ENCODE results near the gene MST1.

The MST1 gene

DNA sequence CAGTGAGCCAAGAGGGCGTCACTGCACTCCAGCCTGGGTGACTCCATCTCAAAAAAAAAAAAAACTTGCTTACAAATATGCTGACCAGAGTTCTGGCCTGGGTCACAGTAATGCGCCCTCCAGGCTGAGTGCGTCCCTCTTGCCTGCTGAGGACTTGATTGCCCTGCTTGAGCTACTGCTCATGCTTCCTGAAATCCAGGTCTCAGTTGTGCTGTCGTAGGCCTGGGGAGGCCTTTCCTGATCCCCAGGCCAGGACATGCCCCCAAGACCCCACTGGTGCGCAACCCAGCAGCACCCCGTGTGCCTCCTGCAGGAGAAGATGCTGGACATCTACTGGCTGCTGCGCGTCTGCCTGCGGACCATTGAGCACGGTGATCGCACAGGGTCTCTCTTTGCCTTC is 22.9 kb upstream of the MST1 start:
- no peaks in the 10 kb centered on the region for H3K27me3 ChIP-seq (ENCODE audit: control insufficient read depth in 1 of 2, insufficient read depth in 2 of 2, low read length in 2 of 2)
- no peak overlapping the region for H3K9ac ChIP-seq (ENCODE audit: low read depth in 1 of 2, low read length in 2 of 2)
- H3K36me3 ChIP-seq (ENCODE audit: control insufficient read depth in 1 of 2, insufficient read depth in 2 of 2, low read length in 2 of 2) = peaks cover 19 to 49% of the 10 kb centered on the region in 2 donors
- no peak overlapping the region for H3K27ac ChIP-seq (ENCODE audit: low read depth, low read length)
- no peaks in the 10 kb centered on the region for H3K9me3 ChIP-seq (ENCODE audit: control insufficient read depth in 1 of 2, low read length in 2 of 2)
- H3K4me1 ChIP-seq (ENCODE audit: control insufficient read depth in 1 of 2, insufficient read depth in 2 of 2, low read length in 2 of 2) = no peaks in the 10 kb centered on the region
- no peak overlapping the region for H3K4me3 ChIP-seq (ENCODE audit: low read depth in 1 of 2, low read length in 2 of 2)

DNA sequence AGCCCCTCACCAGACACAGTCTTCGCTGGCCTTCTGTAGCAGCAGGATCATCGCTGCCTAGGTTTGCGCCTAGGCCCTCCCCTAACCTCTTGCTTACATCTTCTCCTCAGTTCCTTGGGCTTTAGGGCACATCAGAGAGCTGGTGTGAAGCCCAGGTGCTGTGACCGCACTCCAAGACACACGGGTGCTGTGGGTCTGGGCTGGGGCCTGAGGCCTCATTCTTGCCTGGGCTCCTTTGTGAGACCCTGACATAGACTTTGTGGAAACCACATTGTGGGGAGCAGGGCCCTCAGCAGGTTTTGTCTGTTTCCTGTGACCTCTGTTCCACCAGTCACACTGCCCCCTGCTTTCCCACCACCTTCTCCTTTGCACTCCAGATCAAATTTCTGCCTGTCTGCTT is 22.2 kb upstream of the MST1 start:
- peaks cover 19 to 53% of the 10 kb centered on the region in 2 donors for H3K36me3 ChIP-seq (ENCODE audit: control insufficient read depth in 1 of 2, insufficient read depth in 2 of 2, low read length in 2 of 2)
- no peak overlapping the region for H3K27ac ChIP-seq (ENCODE audit: low read depth, low read length)
- H3K27me3 ChIP-seq (ENCODE audit: control insufficient read depth in 1 of 2, insufficient read depth in 2 of 2, low read length in 2 of 2) = no peaks in the 10 kb centered on the region
- H3K4me3 ChIP-seq (ENCODE audit: low read depth in 1 of 2, low read length in 2 of 2) = no peak overlapping the region
- no peaks in the 10 kb centered on the region for H3K4me1 ChIP-seq (ENCODE audit: control insufficient read depth in 1 of 2, insufficient read depth in 2 of 2, low read length in 2 of 2)
- H3K9me3 ChIP-seq (ENCODE audit: control insufficient read depth in 1 of 2, low read length in 2 of 2) = no peaks in the 10 kb centered on the region
- H3K9ac ChIP-seq (ENCODE audit: low read depth in 1 of 2, low read length in 2 of 2) = no peak overlapping the region

DNA sequence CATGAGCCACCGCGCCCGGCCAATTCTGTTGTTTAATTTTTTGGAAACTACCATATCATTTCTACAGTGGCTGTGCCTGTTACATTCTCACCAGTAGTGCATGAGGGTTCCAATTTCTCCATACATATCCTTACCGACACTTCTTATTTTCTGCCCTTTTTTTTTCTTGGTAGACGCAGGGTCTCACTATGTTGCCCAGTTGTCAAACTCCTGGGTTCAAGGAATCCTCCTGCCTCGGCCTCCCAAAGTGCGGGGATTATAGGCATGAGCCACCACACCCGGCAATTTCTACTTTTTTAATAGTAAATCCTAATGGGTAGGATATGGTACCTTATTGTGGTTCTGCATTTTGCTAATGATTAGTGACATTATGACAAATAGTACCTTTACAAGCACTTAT is 20.6 kb upstream of the MST1 start:
- Histone ChIP-seq H3K36me3 (ENCODE audit: control insufficient read depth in 1 of 2, insufficient read depth in 2 of 2, low read length in 2 of 2) (peaks cover 14 to 54% of the 10 kb centered on the region in 2 donors), H3K9me3 (ENCODE audit: control insufficient read depth in 1 of 2, low read length in 2 of 2) (no peaks in the 10 kb centered on the region)

DNA sequence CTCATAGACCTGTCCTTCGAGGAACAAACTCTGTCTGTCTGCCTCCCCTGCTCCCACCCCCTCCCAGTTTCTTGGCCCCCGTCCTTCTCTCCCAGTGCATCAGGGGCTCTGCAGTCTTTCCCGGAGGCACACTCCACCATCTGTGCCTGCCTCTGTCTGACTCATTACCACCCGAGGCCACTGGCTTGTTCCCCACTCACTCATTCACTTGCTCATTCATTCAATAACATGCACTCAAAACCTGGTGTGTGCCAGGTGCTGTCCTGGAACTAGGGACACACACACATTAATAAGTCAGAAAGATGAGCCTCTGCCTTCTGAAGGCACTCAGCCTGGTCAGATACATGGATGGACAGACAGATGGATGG is 17.8 kb upstream of the MST1 start:
- peaks cover 27 to 59% of the 10 kb centered on the region in 2 donors for H3K36me3 ChIP-seq (ENCODE audit: control insufficient read depth in 1 of 2, insufficient read depth in 2 of 2, low read length in 2 of 2)
- no peak overlapping the region for H3K9ac ChIP-seq (ENCODE audit: low read depth in 1 of 2, low read length in 2 of 2)
- H3K27me3 ChIP-seq (ENCODE audit: control insufficient read depth in 1 of 2, insufficient read depth in 2 of 2, low read length in 2 of 2) = no peaks in the 10 kb centered on the region
- no peak overlapping the region for H3K27ac ChIP-seq (ENCODE audit: low read depth, low read length)
- no peaks in the 10 kb centered on the region for H3K9me3 ChIP-seq (ENCODE audit: control insufficient read depth in 1 of 2, low read length in 2 of 2)
- H3K4me1 ChIP-seq (ENCODE audit: control insufficient read depth in 1 of 2, insufficient read depth in 2 of 2, low read length in 2 of 2) = no peaks in the 10 kb centered on the region
- no peak overlapping the region for H3K4me3 ChIP-seq (ENCODE audit: low read depth in 1 of 2, low read length in 2 of 2)

More for the DNA sequence above, 20.6 kb upstream of the MST1 start:
- no peak overlapping the region for H3K27ac ChIP-seq (ENCODE audit: low read depth, low read length)
- H3K4me1 ChIP-seq (ENCODE audit: control insufficient read depth in 1 of 2, insufficient read depth in 2 of 2, low read length in 2 of 2) = no peaks in the 10 kb centered on the region
- H3K4me3 ChIP-seq (ENCODE audit: low read depth in 1 of 2, low read length in 2 of 2) = no peak overlapping the region
- no peak overlapping the region for H3K9ac ChIP-seq (ENCODE audit: low read depth in 1 of 2, low read length in 2 of 2)
- H3K27me3 ChIP-seq (ENCODE audit: control insufficient read depth in 1 of 2, insufficient read depth in 2 of 2, low read length in 2 of 2) = no peaks in the 10 kb centered on the region

DNA sequence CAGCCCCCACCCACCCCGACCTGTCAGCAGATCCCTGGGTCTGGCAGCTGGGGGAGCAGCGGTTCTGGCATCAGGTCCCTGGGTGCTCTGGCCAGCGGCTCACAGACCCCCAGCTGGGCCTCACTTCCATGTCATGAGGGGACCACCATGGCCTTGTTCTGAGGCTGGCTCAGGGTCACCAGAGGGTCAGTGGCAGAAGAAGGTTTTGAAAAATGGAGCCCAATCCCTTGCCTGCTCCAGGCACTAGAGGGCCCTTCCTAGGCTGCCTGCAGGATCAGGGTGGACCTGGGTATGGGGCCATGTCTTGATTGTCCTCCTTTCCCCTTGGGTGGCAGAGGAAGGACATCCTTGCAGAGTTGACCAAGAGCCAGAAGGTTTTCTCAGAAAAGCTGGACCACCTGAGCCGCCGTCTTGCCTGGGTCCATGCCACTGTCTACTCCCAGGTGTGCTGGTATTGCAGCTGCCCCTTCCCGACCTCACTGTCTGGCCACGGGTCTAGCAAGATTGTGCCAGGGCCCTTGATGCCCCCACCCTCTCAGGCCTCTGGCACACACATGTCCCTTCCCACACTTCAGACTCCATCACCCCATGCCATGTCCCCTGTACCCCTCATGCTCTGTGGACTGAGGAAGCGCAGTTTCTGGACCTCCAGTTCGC is 17.3 kb upstream of the MST1 start:
- Histone ChIP-seq H3K27ac (ENCODE audit: low read depth, low read length) (no peak overlapping the region), H3K36me3 (ENCODE audit: control insufficient read depth in 1 of 2, insufficient read depth in 2 of 2, low read length in 2 of 2) (peaks cover 32 to 60% of the 10 kb centered on the region in 2 donors), H3K4me1 (ENCODE audit: control insufficient read depth in 1 of 2, insufficient read depth in 2 of 2, low read length in 2 of 2) (no peaks in the 10 kb centered on the region), H3K9me3 (ENCODE audit: control insufficient read depth in 1 of 2, low read length in 2 of 2) (no peaks in the 10 kb centered on the region), H3K9ac (ENCODE audit: low read depth in 1 of 2, low read length in 2 of 2) (no peak overlapping the region), H3K4me3 (ENCODE audit: low read depth in 1 of 2, low read length in 2 of 2) (no peak overlapping the region), H3K27me3 (ENCODE audit: control insufficient read depth in 1 of 2, insufficient read depth in 2 of 2, low read length in 2 of 2) (no peaks in the 10 kb centered on the region)

DNA sequence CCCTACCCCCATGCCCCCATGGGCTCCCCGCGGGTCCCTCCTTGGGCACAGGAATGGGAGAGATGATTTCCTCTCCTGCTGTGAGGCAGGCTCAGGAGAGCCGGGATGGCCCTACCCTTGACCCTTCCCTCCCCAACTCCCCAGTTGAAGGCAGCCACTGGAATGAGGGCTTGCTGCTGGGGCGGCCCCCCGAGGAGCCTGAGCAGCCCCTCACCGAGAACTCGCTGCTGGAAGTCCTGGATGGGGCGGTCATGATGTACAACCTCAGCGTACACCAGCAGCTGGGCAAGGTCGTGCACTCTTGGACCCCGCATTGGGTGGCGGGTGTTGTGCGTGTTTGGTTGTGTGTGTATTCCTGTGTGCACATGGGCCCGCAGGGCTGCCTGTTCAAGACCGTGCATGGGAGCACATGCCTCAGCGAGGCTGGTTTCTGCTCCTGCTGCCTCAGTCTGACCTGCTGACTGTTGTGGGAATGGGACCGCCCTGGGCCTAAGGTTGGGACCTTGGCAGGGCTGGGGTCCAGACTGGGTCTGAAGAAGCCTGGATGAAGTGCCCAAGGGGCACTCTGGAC is 16.2 kb upstream of the MST1 start:
- Histone ChIP-seq H3K9ac (ENCODE audit: low read depth in 1 of 2, low read length in 2 of 2) (no peak overlapping the region), H3K4me1 (ENCODE audit: control insufficient read depth in 1 of 2, insufficient read depth in 2 of 2, low read length in 2 of 2) (no peaks in the 10 kb centered on the region), H3K36me3 (ENCODE audit: control insufficient read depth in 1 of 2, insufficient read depth in 2 of 2, low read length in 2 of 2) (peaks cover 41 to 65% of the 10 kb centered on the region in 2 donors), H3K27ac (ENCODE audit: low read depth, low read length) (no peak overlapping the region), H3K27me3 (ENCODE audit: control insufficient read depth in 1 of 2, insufficient read depth in 2 of 2, low read length in 2 of 2) (no peaks in the 10 kb centered on the region), H3K9me3 (ENCODE audit: control insufficient read depth in 1 of 2, low read length in 2 of 2) (no peaks in the 10 kb centered on the region), H3K4me3 (ENCODE audit: low read depth in 1 of 2, low read length in 2 of 2) (no peak overlapping the region)

DNA sequence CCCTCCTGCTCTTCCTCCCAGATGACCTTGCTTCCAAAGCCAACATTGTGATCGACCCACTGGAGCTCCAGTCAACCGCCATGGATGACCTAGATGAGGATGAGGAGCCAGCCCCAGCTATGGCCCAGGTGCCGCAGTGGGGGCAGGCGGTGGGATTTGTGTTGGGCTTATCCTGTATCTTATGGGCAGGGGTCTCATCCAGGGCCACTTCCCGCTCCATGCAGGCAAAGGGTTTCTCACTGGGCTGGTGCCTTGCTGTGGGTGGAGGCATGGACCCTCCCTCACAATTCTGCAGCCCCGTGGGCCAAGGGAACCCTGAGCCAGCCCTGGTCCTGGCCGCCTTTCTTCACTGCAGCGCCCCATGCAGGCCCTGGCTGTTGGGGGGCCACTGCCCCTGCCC is 15.4 kb upstream of the MST1 start:
- Histone ChIP-seq H3K9me3 (ENCODE audit: control insufficient read depth in 1 of 2, low read length in 2 of 2) (no peaks in the 10 kb centered on the region), H3K4me1 (ENCODE audit: control insufficient read depth in 1 of 2, insufficient read depth in 2 of 2, low read length in 2 of 2) (no peaks in the 10 kb centered on the region), H3K27me3 (ENCODE audit: control insufficient read depth in 1 of 2, insufficient read depth in 2 of 2, low read length in 2 of 2) (no peaks in the 10 kb centered on the region), H3K36me3 (ENCODE audit: control insufficient read depth in 1 of 2, insufficient read depth in 2 of 2, low read length in 2 of 2) (peaks cover 48 to 74% of the 10 kb centered on the region in 2 donors), H3K4me3 (ENCODE audit: low read depth in 1 of 2, low read length in 2 of 2) (no peak overlapping the region), H3K27ac (ENCODE audit: low read depth, low read length) (no peak overlapping the region), H3K9ac (ENCODE audit: low read depth in 1 of 2, low read length in 2 of 2) (no peak overlapping the region)

DNA sequence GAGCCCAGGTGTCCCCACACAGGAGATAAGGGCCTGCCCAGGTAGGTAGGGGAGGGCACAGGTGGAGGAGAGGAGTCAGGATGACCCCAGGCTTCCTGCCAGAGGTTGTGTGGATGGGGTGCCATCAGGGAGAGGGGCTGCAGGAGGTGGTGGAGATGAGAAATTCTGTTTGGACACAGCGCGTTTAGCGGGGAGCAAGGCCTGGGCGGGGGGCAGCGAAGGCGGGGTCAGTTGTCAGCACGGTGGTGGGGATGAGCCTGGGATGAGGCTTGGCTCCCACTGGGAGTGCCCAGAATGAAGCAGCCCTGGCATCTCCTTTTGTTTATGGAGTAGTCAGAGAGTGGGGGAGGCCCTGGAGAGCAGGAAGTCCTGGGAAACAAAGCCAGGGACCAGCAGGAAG is 14.7 kb upstream of the MST1 start:
- H3K27ac ChIP-seq (ENCODE audit: low read depth, low read length) = no peak overlapping the region
- H3K36me3 ChIP-seq (ENCODE audit: control insufficient read depth in 1 of 2, insufficient read depth in 2 of 2, low read length in 2 of 2) = peaks cover 49 to 80% of the 10 kb centered on the region in 2 donors
- H3K9ac ChIP-seq (ENCODE audit: low read depth in 1 of 2, low read length in 2 of 2) = no peak overlapping the region
- H3K9me3 ChIP-seq (ENCODE audit: control insufficient read depth in 1 of 2, low read length in 2 of 2) = no peaks in the 10 kb centered on the region
- H3K4me1 ChIP-seq (ENCODE audit: control insufficient read depth in 1 of 2, insufficient read depth in 2 of 2, low read length in 2 of 2) = no peaks in the 10 kb centered on the region
- no peaks in the 10 kb centered on the region for H3K27me3 ChIP-seq (ENCODE audit: control insufficient read depth in 1 of 2, insufficient read depth in 2 of 2, low read length in 2 of 2)
- H3K4me3 ChIP-seq (ENCODE audit: low read depth in 1 of 2, low read length in 2 of 2) = no peak overlapping the region

DNA sequence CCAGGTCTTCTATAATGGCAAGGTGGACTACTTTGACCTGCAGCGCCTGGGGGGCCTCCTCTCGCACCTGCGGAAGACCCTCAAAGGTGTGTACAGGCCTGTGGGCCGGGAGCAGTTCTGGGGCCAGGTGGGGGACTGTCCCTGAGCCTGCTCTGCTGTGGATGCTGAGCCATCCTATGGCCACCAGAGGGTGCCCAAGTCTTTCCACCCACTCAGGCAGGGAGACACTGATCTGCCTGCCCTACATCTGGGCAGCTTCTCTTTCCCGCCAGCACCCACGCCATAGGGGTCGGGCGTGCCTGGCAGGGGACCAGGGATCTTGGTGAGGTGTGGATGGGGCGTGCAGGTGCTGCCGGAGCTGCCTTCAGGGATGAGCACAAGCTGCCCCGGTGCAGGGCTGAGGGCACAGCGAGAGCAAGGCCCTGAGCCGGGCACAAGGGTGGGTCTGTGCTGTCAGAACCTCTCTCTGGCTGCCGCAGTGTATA is 14.2 kb upstream of the MST1 start:
- Histone ChIP-seq H3K36me3 (ENCODE audit: control insufficient read depth in 1 of 2, insufficient read depth in 2 of 2, low read length in 2 of 2) (peaks cover 49 to 82% of the 10 kb centered on the region in 2 donors), H3K4me3 (ENCODE audit: low read depth in 1 of 2, low read length in 2 of 2) (no peak overlapping the region), H3K9me3 (ENCODE audit: control insufficient read depth in 1 of 2, low read length in 2 of 2) (no peaks in the 10 kb centered on the region), H3K27me3 (ENCODE audit: control insufficient read depth in 1 of 2, insufficient read depth in 2 of 2, low read length in 2 of 2) (no peaks in the 10 kb centered on the region), H3K9ac (ENCODE audit: low read depth in 1 of 2, low read length in 2 of 2) (no peak overlapping the region), H3K4me1 (ENCODE audit: control insufficient read depth in 1 of 2, insufficient read depth in 2 of 2, low read length in 2 of 2) (no peaks in the 10 kb centered on the region), H3K27ac (ENCODE audit: low read depth, low read length) (no peak overlapping the region)

DNA sequence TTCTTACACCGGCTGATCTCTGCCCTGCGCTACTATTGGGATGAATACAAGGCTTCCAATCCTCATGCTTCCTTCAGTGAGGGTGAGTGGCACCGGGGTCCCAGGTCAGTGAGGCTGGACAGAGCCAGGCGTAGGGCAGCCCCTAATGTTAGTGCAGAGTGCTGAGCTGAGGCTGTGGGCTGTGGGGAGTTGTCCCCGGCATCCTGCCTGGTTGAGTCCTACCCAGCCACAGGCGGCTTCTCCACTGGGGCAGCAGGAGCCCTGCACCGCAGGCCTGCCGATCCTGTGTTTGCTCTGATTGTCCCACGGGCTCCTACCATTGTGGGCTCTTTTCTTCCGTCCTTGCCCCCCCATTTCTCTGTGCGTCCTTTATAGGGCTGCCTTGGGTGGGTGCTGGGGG is 13.4 kb upstream of the MST1 start:
- Histone ChIP-seq H3K4me3 (ENCODE audit: low read depth in 1 of 2, low read length in 2 of 2) (no peak overlapping the region), H3K4me1 (ENCODE audit: control insufficient read depth in 1 of 2, insufficient read depth in 2 of 2, low read length in 2 of 2) (no peaks in the 10 kb centered on the region), H3K9ac (ENCODE audit: low read depth in 1 of 2, low read length in 2 of 2) (no peak overlapping the region), H3K9me3 (ENCODE audit: control insufficient read depth in 1 of 2, low read length in 2 of 2) (no peaks in the 10 kb centered on the region), H3K36me3 (ENCODE audit: control insufficient read depth in 1 of 2, insufficient read depth in 2 of 2, low read length in 2 of 2) (peaks cover 45 to 84% of the 10 kb centered on the region in 2 donors), H3K27ac (ENCODE audit: low read depth, low read length) (no peak overlapping the region), H3K27me3 (ENCODE audit: control insufficient read depth in 1 of 2, insufficient read depth in 2 of 2, low read length in 2 of 2) (no peaks in the 10 kb centered on the region)

Measured in duodenal mucosa (tissue), 2 donors.